SH-SY5Y (cell line): Measurements from ENCODE around the gene IL17RE.

Experiments used
- GATA2 ChIP-seq: IDR thresholded peaks from 2 replicates; pipeline ENCODE4 v1.6.1; 2011; ENCODE audit warnings: mild to moderate bottlenecking, low read depth, low read length
- GATA3 ChIP-seq: IDR thresholded peaks from 2 replicates; pipeline ENCODE4 v1.6.1; 2011; ENCODE audit warnings: low read depth, mild to moderate bottlenecking, low read length, moderate library complexity

- TF ChIP-seq GATA2 (no peak), GATA3 (no peak)
Measured at GRCh38 chr3:9889405-9889804, 13.2 kb upstream of the IL17RE start.
